Head of caudate nucleus (tissue), 42 donors: ENCODE results near the gene UNG.

Experiments used
- DNase-seq, 42 donors: peaks; one replicate each; pipeline versions ENCODE4 v3.0.0 to v3.0.0-alpha.2; 2020 to 2021; ENCODE audit warnings: mixed read lengths in 7 of 42
- intact Hi-C: fragments of 100-400 bp; cut with DNase I; formaldehyde crosslinking; loops from one replicate; pipeline ENCODE4 v1.15.0; 2022

UNG gene

DNA sequence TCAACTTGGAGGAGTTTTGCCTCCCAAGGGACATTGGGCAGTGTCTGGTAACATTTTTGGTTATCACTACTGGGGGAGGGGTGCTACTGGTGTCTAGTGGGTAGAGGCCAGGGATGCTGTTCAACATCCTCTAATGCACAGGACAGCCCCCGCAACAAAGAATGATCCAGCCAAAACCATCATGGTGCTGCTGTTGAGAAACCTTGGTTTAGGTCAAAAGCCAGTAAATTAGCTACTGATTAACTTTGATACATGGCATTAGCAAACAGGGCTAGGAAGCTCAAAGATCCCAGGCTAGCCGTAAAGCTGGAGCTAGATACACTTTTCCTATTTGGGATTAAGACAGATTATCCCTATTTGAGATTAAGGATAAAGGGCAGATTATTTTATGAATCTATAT, 13.0 kb upstream of the UNG start:
- intact Hi-C loops, result no loop called here

DNA sequence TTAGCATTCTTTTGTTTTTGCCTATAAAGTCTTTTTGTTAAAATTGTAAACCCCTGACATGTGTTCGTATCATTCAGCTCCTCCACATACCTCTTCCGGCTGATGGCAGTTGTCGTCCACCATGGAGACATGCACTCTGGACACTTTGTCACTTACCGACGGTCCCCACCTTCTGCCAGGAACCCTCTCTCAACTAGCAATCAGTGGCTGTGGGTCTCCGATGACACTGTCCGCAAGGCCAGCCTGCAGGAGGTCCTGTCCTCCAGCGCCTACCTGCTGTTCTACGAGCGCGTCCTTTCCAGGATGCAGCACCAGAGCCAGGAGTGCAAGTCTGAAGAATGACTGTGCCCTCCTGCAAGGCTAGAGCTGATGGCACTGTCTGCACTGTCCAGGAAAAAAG, 11.8 kb upstream of the UNG start:
- DNase-seq, result no peak
- intact Hi-C loops, result no loop called here

More for the DNA sequence above, 13.0 kb upstream of the UNG start:
- DNase-seq, result no peak

DNA sequence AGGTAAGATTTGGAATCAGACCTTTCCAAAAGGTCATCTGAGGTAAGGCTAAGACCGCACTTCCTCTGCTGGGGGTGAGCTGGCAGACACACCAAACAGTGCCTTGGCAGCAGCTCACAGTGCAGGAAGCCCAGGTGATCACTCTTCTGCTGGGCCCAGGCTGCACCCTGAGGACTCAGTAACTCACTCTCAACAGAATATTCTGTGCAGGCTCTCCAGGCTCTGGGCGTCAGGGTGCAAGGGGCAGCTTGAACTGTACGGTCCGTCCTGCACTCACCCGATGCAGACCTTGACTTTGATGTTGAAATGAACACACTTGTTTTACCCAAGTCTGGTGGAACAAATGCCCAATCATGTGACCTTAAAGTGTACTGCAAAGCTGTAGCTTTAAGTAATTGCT, 10.1 kb upstream of the UNG start:
- intact Hi-C loops, result no loop called here
- no peak for DNase-seq

DNA sequence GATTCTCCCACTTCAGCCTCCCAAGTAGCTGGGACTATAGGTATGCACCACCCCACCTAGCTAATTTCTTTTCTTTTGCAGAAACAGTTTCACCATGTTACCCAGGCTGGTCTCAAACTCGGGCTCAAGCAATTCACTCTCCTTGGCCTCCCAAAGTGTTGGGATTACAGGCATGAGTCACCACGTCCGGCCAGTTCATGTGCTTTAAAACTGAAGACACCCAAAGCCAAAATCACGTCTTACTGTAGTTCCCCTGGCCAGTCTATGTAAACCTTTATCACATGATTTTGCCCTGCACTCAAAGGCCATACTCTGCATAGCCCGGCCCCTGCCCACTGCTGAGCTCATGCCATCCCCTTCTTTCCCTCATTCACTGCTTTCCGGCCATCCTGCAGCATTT, 8.6 kb upstream of the UNG start:
- intact Hi-C loops, result no loop called here
- no peak for DNase-seq

DNA sequence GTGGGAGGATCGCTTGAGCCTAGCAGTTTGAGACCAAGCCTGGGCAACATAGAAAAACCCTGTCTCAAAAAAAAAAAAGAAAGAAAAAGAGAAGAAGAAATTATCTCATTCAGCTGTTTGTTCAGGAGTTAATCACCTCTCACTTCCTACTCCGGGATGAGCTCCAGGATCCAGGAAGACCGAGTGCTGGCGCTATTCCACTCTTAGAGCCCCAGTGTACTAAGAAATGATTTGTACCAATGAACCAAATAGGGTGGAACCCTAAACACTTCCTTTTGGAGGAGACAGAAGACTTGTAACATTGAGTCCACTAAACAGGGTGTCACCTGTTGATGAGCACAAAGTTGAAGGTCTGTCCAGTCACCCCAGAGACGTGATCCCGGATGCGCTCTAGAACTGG, 7.7 kb upstream of the UNG start:
- no peak for DNase-seq
- intact Hi-C loops, result loop anchor here (5.0 to 10.0 kb wide), 3 partner anchors 37 to 527 kb away; partner anchors contain the start of genes ISCU, SART3 and USP30

DNA sequence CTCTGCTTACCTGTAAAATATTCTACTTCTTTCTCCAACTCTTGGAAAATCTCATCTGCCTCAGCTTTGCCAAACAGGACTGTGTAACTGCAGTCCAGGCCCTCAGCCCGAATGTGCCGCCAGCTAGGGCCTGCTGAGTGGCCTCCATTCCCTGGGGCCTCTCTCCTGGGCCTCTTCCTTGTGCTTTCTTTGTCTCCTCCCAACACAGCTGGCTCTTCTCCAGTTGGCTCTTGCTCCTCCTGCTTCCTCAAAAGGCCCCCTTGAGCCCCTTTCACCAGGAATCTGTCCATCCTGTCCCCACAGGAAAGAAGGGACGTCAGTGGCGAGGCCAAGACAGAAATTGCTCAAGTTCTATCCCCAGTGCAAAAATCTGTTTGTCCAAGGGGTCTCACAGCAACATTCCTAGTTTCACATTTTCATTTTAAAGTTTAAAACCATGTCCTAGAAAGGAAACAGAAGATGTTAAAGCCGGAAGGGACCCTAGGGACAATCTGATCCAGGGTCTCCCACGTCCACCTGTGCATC, 4.8 kb upstream of the UNG start:
- intact Hi-C loops, result loop anchor here (5.0 to 10.0 kb wide), 3 partner anchors 40 to 530 kb away; partner anchors contain the start of genes ISCU, SART3 and USP30
- DNase-seq, result no peak

DNA sequence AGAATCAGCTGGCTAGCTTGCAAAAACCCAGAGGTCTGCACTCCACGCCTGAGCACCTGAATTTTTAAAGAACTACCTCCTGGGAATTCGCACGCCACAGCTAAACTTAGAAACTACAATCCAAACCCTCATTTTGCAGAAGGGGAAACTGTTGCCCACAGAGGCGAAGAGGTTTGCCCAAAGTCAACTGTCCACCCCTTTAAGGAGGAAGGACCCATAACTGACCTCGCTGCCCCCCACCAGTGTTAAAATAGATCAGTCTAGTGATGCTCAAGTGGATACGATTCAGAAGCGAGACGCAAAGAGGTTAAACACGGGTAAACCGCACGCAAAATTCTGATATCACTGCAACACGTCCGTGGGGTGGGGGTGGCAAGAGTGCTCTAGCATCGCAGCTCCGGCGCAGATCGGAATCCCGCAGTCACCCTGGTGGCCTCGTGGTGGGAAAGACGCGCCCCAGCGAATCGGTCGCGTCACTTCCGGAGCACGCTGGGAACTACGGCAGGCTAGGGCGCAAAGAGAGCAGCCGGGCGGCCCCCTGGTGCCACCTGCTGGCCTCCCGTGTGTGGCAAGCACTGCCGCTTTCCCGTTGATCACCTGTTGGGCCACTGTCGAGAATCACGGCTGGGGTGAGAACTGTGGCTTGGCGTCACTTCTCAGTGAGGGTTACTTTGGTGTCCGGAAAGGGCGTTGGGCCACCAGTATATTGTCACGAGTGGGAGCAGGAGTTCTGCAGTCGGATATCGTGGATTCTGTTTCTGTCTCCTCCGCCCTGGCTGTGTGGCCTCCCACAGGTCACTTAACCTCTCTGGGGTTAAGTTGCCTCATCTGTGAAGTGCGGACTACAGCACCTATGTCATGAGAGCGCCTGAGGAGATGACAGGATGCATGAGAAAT, 4.1 kb upstream of the UNG start, which contains the start of gene ALKBH2:
TSS of gene ALKBH2 (minus strand) at position 451 of the 897 bp plus-strand sequence. CDS start 686 bp downstream, outside the sequence.
- peak; percentile 85 to 98 (median 95) for DNase-seq
- intact Hi-C loops, result loop anchor here (5.0 to 10.0 kb wide), 3 partner anchors 41 to 531 kb away; partner anchors contain the start of genes ISCU, SART3 and USP30

DNA sequence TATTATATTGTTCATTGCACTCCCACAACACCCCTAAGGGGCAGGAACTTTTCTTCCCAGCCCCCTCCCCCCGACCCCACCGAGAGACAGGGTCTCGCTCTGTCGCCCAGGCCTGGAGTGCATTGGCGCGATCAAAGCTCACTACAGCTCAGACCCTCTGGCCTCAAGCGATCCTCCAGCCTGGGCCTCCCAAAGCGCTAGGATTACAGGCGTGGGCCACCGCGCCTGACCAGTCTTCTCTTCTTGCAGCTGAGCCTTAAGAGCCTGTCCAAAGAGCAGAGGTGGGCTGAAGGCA, 310 bp upstream of the UNG start:
- intact Hi-C loops, result loop anchor here (10.0 kb wide), 1 partner anchor 142 kb away; no protein-coding TSS in a partner anchor
- no peak for DNase-seq

DNA sequence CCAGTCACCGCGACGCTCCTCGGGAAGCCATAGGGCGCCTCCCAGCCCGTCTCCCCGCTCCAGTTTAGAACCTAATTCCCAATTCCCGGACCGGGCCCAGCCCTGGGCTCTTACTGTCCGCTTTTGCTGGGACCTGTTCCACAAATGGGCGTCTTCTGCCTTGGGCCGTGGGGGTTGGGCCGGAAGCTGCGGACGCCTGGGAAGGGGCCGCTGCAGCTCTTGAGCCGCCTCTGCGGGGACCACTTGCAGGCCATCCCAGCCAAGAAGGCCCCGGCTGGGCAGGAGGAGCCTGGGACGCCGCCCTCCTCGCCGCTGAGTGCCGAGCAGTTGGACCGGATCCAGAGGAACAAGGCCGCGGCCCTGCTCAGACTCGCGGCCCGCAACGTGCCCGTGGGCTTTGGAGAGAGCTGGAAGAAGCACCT, 797 bp downstream of the UNG start:
- DNase-seq, result no peak
- intact Hi-C loops, result loop anchor here (10.0 kb wide), 1 partner anchor 143 kb away; no protein-coding TSS in a partner anchor

DNA sequence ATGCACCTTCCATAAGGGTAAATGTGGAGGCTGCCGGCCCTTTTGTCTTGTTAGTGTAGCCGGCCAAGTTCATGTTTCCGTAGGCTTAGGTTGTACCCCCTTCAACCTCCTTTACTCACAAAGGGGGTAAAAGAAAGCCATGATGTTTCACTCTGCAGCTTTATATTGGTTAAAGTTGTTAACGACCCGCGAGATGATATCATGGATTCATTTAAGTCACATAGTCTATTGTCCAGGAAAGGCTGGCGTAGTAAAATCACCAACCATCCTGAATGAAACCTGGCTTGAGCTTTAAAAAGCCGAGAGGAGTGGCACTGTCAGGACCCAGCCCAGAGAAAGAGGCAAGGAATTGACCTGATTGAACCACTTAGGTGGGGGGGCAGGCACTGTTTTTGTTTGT, 1.3 kb downstream of the UNG start:
- intact Hi-C loops, result loop anchor here (10.0 kb wide), 1 partner anchor 144 kb away; no protein-coding TSS in a partner anchor

DNA sequence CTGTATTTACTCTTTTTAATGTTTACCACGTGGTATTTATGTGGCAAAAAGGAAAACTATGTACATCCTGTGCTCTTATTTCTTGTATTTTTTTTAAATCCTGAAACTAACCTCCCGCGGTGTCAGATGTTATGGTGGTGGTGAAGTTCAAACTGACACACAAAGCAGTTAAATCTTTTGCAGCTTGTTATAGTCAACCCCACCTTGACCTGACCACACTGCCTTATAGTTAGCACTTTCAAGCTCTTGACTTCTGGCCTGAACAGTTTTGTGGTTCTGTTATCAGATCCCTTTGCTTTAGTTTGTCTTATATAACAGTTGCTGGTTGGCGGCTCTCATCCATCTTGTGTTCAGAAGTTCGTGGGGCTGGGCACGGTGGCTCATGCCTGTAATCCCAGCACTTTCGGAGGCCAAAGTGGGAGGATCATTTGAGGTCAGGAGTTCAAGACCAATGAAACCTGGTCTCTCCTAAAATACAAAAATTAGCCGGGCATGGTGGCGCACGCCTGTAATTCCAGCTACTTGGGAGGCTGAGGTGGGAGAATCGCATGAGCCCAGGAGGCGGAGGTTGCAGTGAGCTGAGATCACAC, 2.1 kb downstream of the UNG start:
- intact Hi-C loops, result loop anchor here (10.0 kb wide), 1 partner anchor 145 kb away; no protein-coding TSS in a partner anchor

More for the DNA sequence above, 1.3 kb downstream of the UNG start:
- DNase-seq, result no peak

DNA sequence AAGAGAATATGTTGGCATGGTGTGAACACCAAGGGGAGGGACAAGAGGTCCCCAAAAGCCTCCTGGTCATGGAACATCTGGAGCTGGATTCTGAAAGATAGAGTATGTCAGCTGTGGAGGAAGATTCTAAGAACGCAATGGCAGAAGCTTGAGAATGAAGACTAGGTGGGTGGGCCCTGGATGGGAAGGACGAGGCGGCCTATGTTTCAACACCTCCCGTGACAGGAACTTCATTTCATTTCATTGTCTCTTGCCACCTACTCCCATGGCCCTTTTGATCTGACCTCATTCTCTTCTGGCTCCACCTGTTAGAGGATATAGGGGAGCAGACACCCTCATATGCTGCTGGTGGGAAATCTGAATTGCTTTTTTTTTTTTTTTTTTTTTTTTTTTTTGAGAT, 3.3 kb downstream of the UNG start:
- no peak for DNase-seq
- intact Hi-C loops, result no loop called here

More for the DNA sequence above, 2.1 kb downstream of the UNG start:
- no peak for DNase-seq

DNA sequence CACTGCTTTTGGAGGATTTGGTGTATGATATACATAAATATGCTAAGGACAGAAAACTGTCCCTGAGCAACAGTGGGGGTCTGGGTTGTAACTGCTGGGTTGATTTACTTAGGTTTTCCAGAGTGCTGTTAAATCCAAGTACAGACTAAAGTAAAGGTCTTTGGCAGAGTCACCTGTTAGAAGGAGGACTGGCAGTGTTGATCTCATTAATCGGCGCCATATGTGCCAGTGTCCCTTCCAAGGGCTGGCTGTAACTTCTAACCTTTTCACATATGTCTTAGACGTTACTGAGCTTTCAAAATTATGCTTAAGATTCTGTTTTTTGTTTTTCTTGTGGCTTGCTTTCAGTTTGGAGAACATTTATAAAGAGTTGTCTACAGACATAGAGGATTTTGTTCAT, 5.1 kb downstream of the UNG start:
- intact Hi-C loops, result no loop called here
- no peak for DNase-seq

DNA sequence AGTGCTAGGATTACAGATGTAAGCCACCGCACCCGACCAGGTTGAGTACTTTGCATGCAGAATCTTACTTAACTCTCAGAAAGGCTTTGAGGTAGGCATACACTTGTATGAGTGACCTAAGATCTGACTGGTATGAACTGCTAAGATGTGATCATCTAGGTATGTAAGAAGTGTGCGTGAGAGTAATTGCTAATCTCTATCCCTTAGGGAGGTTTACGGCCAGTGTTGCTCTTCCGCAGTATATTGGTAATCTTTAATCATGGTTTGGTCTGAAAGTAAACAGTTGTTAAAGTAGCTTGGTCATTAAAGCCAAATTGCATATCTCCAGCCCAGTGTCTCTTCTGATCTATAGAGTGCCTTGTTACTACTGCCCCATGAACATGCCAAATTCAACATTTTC, 7.8 kb downstream of the UNG start:
- DNase-seq, result no peak
- intact Hi-C loops, result no loop called here

DNA sequence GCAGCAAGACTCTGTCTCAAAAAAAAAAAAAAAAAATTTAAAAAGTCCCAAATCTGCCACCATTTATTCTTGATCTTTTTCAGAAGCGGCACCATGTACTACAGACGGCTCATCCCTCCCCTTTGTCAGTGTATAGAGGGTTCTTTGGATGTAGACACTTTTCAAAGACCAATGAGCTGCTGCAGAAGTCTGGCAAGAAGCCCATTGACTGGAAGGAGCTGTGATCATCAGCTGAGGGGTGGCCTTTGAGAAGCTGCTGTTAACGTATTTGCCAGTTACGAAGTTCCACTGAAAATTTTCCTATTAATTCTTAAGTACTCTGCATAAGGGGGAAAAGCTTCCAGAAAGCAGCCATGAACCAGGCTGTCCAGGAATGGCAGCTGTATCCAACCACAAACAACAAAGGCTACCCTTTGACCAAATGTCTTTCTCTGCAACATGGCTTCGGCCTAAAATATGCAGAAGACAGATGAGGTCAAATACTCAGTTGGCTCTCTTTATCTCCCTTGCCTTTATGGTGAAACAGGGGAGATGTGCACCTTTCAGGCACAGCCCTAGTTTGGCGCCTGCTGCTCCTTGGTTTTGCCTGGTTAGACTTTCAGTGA, 12.5 kb downstream of the UNG start:
- DNase-seq, result peak in 3 of 42 donors; percentile 32 to 61 (median 40)
- intact Hi-C loops, result loop anchor here (10.0 kb wide), 1 partner anchor 275 kb away; no protein-coding TSS in a partner anchor

DNA sequence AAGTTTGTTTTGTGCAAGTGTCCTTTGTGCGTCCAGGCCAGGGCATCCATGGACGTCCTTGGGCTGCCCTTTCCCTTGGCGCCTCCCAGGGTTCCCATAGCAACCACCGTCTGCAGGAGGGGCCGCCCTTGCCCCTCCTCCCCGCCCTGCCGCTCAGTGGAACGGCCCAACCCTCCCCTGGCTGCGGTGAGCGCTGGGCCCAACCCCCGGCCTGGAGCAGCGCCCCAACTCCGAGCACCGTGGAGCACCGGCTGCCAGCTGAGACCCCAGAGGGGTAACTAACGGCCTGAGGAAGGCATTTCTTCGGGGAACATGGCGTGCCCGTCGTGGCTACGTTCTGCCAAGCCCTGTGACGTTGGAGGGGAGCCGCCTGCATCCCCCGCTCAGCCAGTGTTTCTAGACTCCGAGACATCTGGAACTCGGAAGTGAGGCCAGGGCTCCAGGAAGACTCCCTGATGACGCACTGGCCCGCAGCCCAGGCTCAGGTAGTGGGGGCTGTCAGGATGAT, 13.6 kb downstream of the UNG start:
- intact Hi-C loops, result loop anchor here (10.0 kb wide), 1 partner anchor 274 kb away; no protein-coding TSS in a partner anchor
- peak; percentile 80 to 97 (median 91) for DNase-seq

DNA sequence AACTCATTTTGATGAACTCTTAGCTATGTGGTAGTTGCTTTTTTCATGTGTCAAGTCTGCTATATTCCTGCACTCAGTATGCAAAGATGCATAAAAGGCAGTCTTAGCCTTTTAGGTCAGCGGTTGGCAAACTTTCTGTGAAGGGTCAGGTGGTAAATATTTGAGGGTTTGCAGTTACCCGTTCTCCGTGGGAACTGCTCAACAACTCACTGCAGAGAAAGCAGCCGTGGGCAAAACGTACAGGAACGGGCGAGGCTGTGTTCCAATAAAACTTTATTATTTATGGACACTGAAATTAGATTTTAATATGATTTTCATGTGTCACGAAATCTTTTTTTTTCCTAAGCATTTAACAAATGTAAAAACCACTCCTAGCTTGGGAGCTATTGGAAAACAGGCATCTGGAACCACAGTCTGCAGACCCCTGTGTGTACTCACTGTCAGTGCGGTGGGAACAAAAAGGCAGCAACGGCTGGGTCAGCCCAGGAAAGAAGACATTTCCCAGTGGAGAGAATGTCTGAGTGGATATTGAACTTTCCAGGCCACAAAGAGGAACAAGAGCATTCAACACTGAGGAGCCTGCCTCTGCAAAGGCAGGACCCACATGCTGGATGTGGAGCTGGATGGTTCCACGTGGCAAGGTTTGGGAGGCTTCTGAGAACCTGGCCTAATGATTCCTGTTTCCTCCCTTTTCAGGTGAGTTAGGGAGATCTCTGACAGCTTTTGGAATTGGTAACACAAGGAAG, 15.5 kb downstream of the UNG start:
- intact Hi-C loops, result loop anchor here (10.0 kb wide), 1 partner anchor 272 kb away; no protein-coding TSS in a partner anchor
- no peak for DNase-seq

DNA sequence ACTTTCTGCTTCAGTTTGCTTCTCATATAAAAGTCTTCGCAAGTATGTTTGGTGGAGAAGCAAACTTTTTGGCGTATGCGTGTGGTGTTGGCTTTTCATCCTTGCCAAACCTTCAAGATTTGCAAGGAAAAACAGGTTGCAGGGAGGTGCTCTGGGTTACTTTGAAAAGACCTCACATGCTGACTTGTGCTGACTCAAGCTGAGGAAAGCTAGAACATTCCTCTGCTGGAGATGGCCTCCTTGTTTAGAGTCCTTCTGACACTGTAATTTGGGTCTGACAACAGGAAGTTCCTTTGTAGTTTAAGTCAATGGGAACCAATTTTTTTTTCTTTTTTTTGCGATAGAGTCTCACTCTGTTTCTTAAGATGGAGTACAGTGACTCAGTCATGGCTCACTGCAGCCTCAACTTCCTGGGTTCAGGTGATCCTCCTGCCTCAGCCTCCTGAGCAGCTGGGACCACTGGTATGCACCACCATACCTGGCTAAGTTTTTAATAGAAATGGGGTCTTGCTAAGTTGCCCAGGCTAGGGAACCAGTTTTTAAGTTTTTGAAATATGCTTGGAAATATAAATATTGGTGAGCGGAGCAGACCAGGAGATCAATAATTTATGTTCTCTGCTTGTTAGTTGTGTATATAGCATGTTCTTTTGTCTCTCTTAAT, 16.4 kb downstream of the UNG start:
- intact Hi-C loops, result loop anchor here (10.0 kb wide), 1 partner anchor 271 kb away; no protein-coding TSS in a partner anchor

More for the DNA sequence above, 16.4 kb downstream of the UNG start:
- no peak for DNase-seq
